Left ventricle myocardium superior (tissue), 1 donor: ENCODE results near the gene SH3PXD2A. TPM values are rescaled to one million over a fixed set of nuclear protein-coding genes. Genes with fewer than 3 reads are reported as not detected.

Source experiments
- ATAC-seq: fragments of 200-7000 bp; cut with Tn5 transposase; one replicate; pipeline ENCODE4 v1.9.1; 2020; ENCODE audit warnings: mild to moderate bottlenecking, moderate library complexity
- DNase-seq: peaks from one replicate; pipeline ENCODE4 v3.0.0-alpha.2; 2020
- intact Hi-C: fragments of 100-400 bp; cut with micrococcal nuclease; formaldehyde crosslinking; loops from one replicate; pipeline ENCODE4 v1.11.0; 2022
- total RNA-seq: library from RNA; stranded (reverse); fragmentation: NEBNext Ultra II Directional; extraction: Animal tissue kit (Norgen Biotek cat#: 25700); gene quantifications from one replicate; pipeline ENCODE4 v1.2.1, GENCODE V29; 2021
- donor health status: DM: no; HTN: yes; CAD: no; lungs with severe emphysema.

The SH3PXD2A gene
- total RNA-seq, 1 donor from 2014 or later: 28.6 TPM

- intact Hi-C loops: loop anchor here (10.0 kb wide), 1 partner anchor 115 kb away; no protein-coding TSS in a partner anchor
- DNase-seq: no peak
- ATAC-seq: no peak
These were observed 24.5 kb upstream of the SH3PXD2A start for GRCh38 chr10:103879831-103880230.

DNA sequence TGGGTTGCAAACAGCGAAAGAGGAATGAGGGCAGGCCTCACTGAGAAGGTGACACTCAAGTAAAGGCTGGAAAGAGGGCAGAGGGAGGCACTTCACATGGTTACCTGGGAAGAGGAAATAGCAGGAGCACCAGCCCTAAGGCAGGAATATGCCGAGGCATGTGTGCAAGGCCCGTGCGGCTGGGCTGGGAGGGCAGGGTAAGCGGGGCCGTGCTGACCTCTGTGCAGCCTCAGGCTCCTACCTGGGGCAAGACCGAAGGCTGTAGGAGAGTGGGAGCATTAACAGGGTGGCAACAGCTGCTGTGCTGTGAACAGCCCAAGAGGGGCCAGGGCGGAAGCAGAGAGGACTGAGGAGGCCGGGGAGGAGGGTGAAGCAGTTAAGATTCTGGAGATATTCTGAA lies 24.0 kb upstream of the SH3PXD2A start:
- intact Hi-C loops: no loop called here
- ATAC-seq: no peak
- no peak for DNase-seq

- intact Hi-C loops: no loop called here
- ATAC-seq (no peak), DNase-seq (no peak)
These were observed 22.5 kb upstream of the SH3PXD2A start for GRCh38 chr10:103877861-103878260.

GRCh38 chr10:103876155-103876554 lies 20.8 kb upstream of the SH3PXD2A start:
- intact Hi-C loops: no loop called here
- no peak for ATAC-seq
- no peak for DNase-seq

GRCh38 chr10:103874730-103875129 lies 19.4 kb upstream of the SH3PXD2A start:
- intact Hi-C loops: no loop called here
- DNase-seq (no peak), ATAC-seq (peak; percentile 59)

GRCh38 chr10:103872137-103872931 lies 17.0 kb upstream of the SH3PXD2A start:
- intact Hi-C loops: no loop called here
- DNase-seq: no peak
- peak; percentile 33 for ATAC-seq

DNA sequence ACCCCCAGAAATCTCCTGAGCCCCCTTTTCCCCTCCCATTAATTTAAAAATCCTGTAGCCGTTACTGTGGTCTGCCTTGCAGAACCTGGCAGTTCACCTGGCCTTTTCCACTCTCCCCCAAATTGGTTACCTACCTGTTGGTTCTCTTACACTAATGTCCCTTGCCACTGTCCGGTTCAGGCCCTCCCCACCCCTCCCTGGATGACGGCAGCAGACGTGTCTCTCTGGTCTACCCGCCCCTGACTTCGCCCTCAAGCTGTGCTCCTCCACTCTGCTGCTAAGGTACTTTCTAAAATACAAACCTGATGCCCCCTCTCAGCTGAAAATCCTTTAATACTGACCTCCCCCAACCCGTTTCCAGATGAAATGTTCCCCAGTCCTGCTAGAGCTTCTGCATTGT lies 15.6 kb upstream of the SH3PXD2A start:
- DNase-seq (no peak), ATAC-seq (no peak)
- intact Hi-C loops: no loop called here

GRCh38 chr10:103870516-103870915 lies 15.1 kb upstream of the SH3PXD2A start:
- DNase-seq (no peak), ATAC-seq (no peak)
- intact Hi-C loops: no loop called here

- DNase-seq (no peak), ATAC-seq (no peak)
- intact Hi-C loops: no loop called here
These were observed 14.0 kb upstream of the SH3PXD2A start for GRCh38 chr10:103869336-103869735.

DNA sequence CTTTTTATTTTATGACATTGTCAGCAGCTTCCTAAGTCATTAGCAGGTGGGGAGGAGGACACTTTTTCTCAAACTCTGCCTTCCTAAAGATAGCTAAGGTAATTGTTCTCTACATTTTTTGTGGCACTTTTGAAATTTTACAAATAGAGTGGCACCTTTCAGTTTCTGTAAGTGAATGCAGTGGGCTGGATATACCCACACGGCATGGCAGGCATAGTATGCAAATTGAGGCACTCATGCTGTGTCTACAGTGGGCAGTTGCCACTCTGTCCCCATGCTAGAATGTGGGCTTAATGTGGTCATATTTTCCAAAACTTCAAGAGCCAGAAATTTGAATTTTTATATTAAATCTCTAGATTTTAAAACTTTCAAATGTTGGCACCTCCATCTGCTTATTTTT lies 12.8 kb upstream of the SH3PXD2A start:
- ATAC-seq: no peak
- DNase-seq: no peak
- intact Hi-C loops: no loop called here

DNA sequence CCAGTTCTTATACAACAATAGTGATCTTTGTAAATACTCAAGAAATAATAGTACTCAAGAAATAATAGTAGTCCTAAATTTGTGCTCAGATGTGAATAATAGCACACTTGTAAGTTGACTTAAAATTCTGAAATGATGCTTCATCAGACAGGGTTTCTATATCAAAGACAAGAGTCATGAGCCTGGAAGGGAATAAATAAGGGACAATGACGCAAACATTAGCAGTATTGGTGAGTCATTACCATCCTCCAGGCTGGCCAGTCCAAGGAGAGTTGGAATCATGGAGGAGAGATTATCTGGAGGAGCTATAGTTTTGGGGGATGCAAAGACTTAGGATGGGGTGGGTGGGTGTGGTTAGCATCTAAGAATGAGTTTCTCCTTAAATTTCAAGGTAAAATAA lies 6.1 kb upstream of the SH3PXD2A start:
- ATAC-seq (no peak), DNase-seq (no peak)
- intact Hi-C loops: no loop called here

GRCh38 chr10:103859161-103860086 lies 4.0 kb upstream of the SH3PXD2A start:
- intact Hi-C loops: loop anchor here (2.0 kb wide), 1 partner anchor 145 kb away; no protein-coding TSS in a partner anchor
- DNase-seq: no peak
- ATAC-seq: peak; percentile 66

- intact Hi-C loops: loop anchor here (2.0 kb wide), 1 partner anchor 144 kb away; no protein-coding TSS in a partner anchor
- no peak for DNase-seq
- ATAC-seq: no peak
These were observed 3.0 kb upstream of the SH3PXD2A start for GRCh38 chr10:103858360-103858759.

DNA sequence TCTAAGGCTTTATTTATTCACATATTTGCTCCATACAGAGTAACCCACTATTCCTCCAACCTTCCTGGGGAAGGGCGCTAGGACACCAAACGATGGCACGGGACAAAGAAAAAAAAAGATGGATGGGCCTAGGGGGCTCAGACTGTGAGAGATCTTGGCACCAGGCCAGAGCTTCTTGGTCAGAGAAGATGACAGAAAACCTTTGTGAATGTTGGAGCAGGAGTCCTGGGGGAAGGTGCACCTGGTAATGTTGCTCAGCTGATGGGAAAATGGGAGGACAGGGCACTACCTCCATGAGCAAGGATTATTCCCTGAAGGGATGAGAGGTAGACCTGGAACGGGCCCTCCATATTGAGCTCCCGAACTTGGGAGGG lies 1.4 kb upstream of the SH3PXD2A start:
- ATAC-seq: no peak
- intact Hi-C loops: no loop called here
- DNase-seq: no peak

DNA sequence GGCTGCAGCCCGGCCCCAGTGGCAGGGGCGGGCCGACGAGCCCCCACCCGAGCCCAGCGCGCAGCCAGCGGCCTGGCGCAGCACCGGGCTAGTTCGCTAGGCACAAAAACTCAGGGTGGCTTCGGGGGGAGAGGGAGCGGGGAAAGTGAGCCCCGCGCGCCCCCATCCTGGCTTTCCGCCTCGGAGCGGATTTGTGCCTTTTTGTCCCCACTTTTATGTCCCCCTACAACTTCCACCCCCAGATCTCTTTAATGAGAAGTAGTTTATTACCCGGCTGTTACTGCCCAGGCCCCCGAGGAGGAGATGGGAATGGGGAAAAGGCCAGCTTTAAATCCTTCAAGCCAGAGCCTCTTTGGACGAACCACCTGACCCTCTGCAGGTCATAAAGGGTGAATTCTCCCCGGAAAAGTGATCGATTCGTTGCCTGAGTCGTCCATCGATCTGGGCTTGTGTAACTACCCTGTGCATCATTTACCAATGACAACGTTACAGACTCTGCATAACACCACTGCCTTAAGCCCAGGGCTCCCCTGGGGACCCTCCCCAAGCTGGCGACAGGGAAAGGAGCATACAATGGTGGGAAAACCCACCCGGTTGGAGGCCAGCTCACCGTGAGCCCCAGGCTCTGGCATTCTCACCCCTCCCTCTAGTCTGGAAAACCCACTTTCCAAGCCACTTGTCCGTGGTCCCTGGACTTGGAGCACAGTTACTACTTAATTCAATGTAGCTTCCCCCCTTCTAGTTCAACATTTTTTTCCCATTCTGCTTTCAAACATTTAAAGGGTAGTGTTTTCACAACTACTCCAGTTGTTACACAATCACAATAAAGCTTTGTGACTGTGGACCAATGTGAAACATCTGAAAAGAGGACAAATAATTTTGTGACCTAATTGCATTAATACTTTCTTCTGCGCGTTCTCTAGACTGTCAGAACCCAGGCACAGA lies 748 bp upstream of the SH3PXD2A start:
- ATAC-seq (no peak), DNase-seq (no peak)
- intact Hi-C loops: no loop called here

DNA sequence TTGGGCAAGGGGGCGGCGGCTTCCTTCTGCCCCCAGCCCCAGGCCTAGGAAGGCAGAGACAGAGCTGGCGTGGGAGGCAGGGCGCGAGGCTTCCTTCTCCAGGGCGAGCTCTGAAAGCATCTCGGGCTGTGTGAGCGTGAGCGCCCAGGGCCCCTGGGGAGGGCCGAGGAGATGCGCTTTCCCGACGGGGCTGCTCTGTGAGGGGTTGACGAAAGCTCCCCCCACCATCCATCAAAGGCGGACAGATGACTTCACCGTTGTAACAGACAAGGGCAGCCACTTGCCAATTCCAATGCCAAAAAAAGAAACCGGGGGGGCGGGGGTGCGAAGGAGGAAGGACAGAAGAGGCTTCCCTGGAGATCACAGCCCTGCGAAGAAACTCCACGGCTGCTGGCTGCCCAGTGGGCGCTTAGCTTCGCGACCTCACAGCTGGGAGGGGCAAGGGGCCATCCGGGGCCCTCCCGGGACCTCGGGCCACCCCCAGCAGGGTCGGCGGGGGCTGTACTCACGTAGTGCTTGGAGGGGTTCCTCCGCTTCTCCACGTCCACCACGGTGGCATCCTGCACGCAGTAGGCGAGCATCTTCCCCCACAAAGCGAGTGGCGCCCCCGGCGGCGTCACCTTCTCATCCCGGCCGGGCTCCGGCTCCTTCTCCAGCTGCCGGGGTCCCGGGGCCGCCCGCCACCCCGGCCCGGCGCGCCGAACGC lies 537 bp downstream of the SH3PXD2A start:
- intact Hi-C loops: no loop called here
- peak; percentile 40 for ATAC-seq
- peak; percentile 73 for DNase-seq

- DNase-seq (no peak), ATAC-seq (peak; percentile 2)
- intact Hi-C loops: no loop called here
These were observed 1.1 kb downstream of the SH3PXD2A start for GRCh38 chr10:103854265-103854685.

DNA sequence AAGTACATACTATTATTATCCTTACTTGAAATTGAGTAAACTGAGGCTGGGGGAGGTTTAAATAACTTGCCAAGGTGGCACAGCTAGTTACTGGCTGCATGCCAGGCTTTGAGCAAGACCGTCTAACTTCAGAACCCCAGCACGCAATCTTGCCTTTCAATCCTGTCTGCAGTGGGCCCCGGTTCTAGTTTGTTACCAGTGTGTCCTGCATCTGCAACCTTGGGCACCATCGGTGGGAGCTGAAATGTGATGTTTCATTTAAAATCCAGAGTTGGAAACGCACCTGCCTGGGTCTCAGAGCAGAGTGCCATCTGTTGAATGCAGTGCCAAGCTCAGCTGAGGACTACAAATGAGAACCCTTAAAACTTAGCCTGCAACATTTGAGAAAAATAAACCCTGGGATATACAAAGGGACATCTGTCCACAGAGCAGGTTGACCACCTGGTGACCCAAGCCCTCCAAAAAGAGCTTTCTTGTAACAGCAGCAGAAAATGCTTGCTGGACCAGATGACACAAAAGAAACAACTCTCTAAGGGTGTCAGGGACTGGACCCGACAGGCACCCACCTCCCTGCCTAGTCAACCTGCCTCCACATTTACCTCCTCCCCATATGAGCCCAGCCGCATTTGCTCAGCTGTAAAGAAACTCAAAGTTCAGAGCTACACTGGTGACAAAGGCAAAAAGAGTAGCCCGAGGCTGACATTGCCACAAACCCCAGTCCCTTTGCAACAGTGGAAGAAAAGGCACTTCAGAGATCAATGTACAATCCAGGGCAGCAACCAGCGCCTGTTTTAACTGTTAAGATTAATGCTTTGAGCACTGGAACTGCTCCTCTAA lies 1.7 kb downstream of the SH3PXD2A start:
- intact Hi-C loops: no loop called here
- no peak for DNase-seq

More for the DNA sequence above, 1.7 kb downstream of the SH3PXD2A start:
- ATAC-seq: no peak
